AG04450 (cell line): Measurements from ENCODE around the gene COL4A3. TPM values are rescaled to one million over a fixed set of nuclear protein-coding genes. Genes with fewer than 3 reads are reported as not detected.

Source experiments
- CTCF ChIA-PET: fragments of 300-600, 350-600 bp; formaldehyde crosslinking; extraction: SDS; loops from one replicate; lab custom pipeline; 2022; ENCODE audit warnings: antibody characterized with exemption, inconsistent platforms; lab: Charles Lee
- POLR2A ChIA-PET: fragments of 350-600 bp; formaldehyde crosslinking; extraction: SDS; loops from one replicate; lab custom pipeline; 2021; ENCODE audit warnings: antibody characterized with exemption, inconsistent platforms; lab: Yijun Ruan, JAX
- DNase-seq: peaks from one replicate; pipeline ENCODE4 v3.0.0-alpha.2; 2011; ENCODE audit warnings: low read depth, low spot score
- H3K27ac ChIP-seq: one replicate; pipeline ENCODE4 v1.5.1; 2012; ENCODE audit warnings: low read depth, low read length, control low read depth
- H3K27me3 ChIP-seq: one replicate; pipeline ENCODE4 v1.6.0; 2012; ENCODE audit warnings: low read length; ENCODE audit not compliant: control insufficient read depth, insufficient read depth
- H3K4me3 ChIP-seq: 2 replicates; pipeline ENCODE4 v1.5.1; 2011; ENCODE audit warnings: mild to moderate bottlenecking, low read depth, low read length, control low read depth
- H3K9me3 ChIP-seq: 2 replicates; pipeline ENCODE4 v1.5.1; 2012; ENCODE audit warnings: low read length; ENCODE audit not compliant: control insufficient read depth, insufficient read depth
- polyA plus RNA-seq: library from polyadenylated mRNA; depleted of rRNA; stranded (reverse); fragments of >200 nt; gene quantifications from 2 replicates; pipeline ENCODE4 v1.2.3, GENCODE V29; 2011
- TF ChIP-seq, protein P1 (sequence below): IDR thresholded peaks from 2 replicates; pipeline ENCODE4 v1.5.1; 2011; ENCODE audit warnings: low read depth, low read length, control low read depth, inconsistent platforms

Gene COL4A3
- polyA plus RNA-seq, 1 experiment: 0.07 TPM

DNA sequence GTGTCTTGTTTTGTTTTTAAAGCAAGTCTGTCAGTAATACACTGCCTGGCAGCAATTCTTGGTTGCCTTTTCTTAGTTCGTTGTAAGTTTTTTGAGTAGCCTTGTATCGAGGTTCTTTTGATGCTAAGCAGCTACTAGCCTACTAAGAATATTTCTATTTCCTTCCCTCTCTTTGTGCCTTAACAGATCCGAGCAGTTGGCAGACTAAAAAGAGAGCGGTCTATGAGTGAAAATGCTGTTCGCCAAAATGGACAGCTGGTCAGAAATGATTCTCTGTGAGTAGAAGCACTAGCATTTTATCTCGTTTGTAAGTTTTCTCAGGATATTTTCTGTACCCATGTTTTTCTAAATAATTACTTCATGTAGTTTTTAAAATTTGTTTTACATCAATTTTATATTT lies 175.7 kb downstream of the COL4A3 start:
- TF ChIP-seq, protein P1, sequence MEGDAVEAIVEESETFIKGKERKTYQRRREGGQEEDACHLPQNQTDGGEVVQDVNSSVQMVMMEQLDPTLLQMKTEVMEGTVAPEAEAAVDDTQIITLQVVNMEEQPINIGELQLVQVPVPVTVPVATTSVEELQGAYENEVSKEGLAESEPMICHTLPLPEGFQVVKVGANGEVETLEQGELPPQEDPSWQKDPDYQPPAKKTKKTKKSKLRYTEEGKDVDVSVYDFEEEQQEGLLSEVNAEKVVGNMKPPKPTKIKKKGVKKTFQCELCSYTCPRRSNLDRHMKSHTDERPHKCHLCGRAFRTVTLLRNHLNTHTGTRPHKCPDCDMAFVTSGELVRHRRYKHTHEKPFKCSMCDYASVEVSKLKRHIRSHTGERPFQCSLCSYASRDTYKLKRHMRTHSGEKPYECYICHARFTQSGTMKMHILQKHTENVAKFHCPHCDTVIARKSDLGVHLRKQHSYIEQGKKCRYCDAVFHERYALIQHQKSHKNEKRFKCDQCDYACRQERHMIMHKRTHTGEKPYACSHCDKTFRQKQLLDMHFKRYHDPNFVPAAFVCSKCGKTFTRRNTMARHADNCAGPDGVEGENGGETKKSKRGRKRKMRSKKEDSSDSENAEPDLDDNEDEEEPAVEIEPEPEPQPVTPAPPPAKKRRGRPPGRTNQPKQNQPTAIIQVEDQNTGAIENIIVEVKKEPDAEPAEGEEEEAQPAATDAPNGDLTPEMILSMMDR: no peak
- no peaks in the 10 kb centered on the region for H3K27me3 ChIP-seq
- CTCF ChIA-PET: no interaction called here
- no peak for DNase-seq
- H3K27ac ChIP-seq: no peak overlapping the region
- no peaks in the 10 kb centered on the region for H3K9me3 ChIP-seq
- no peak overlapping the region for H3K4me3 ChIP-seq
- POLR2A ChIA-PET: no interaction called here

DNA sequence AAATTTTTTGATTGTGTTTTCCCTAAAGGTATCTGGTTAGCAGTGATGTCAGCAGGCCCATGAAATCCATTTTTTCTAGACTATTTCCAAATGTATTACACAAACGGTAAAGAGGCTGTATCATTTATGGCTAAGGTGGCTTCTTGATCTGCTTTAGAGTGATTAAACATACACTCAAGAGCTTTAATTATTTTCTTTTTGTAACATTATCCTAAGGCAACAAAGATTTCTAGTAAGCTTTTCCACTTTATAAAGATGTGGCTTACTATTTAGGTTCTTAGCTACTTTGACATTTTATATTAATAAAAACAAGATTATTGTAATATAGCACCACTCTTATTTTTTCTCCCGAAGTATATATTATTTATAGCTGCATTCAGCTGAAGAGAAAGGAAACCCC lies 177.1 kb downstream of the COL4A3 start:
- no peak for DNase-seq
- Histone ChIP-seq H3K27ac (no peak overlapping the region), H3K27me3 (no peaks in the 10 kb centered on the region), H3K4me3 (no peak overlapping the region), H3K9me3 (no peaks in the 10 kb centered on the region)
- TF ChIP-seq, protein P1: no peak
- POLR2A ChIA-PET: no interaction called here
- CTCF ChIA-PET: interaction anchor here (0.6 to 1.2 kb wide), 3 partner anchors 64 to 103 kb away, joined by 3 to 4 read pairs (median 3); no protein-coding TSS in a partner anchor

DNA sequence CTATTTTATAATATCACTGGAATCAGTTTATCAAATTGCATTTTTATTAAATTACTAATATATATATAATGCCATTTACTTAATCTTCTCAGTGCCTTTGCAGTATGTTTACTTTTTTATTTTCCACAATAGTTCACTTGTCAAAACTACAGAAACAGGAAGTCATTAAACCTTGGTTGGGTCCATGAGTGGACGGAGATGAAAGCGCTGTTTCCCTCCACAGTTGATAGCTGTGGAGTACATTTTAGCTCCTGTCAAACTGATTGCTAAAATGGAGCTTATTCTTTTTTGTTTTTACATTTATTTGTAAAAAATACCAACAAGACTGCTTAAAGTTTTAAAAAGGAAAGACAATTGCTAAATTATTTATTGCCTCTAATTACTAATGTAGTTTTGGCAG lies 179.8 kb downstream of the COL4A3 start:
- Histone ChIP-seq H3K27ac (no peak overlapping the region), H3K9me3 (no peaks in the 10 kb centered on the region), H3K4me3 (no peak overlapping the region), H3K27me3 (no peaks in the 10 kb centered on the region)
- no peak for DNase-seq
- ChIA-PET CTCF (no interaction called here), POLR2A (interaction anchor here (0.5 kb wide), 1 partner anchor 57 kb away, joined by 5 read pairs; no protein-coding TSS in a partner anchor)
- TF ChIP-seq, protein P1: no peak

DNA sequence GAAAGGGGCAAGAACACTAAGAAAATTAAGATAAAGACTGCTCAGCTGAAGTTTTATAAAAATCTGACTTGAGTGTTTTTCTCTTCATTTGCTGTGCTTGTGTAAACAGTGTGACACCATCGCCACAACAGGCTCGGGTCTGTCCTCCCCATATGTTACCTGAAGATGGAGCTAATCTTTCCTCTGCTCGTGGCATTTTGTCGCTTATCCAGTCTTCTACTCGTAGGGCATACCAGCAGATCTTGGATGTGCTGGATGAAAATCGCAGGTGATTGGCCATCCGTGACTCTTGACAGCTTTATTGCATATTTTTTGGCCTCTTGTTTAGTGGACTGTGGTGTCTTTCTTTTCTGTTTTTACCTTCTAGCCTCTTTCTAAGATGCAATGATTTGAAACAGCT lies 182.7 kb downstream of the COL4A3 start:
- Histone ChIP-seq H3K4me3 (no peak overlapping the region), H3K9me3 (no peaks in the 10 kb centered on the region), H3K27me3 (no peaks in the 10 kb centered on the region), H3K27ac (no peak overlapping the region)
- ChIA-PET CTCF (interaction anchor here (1.2 kb wide), 1 partner anchor 543 kb away, joined by 3 read pairs; no protein-coding TSS in a partner anchor), POLR2A (interaction anchor here (0.5 to 0.6 kb wide), 2 partner anchors 12 to 470 kb away, joined by 3 read pairs; no protein-coding TSS in a partner anchor)
- TF ChIP-seq, protein P1: no peak
- no peak for DNase-seq

DNA sequence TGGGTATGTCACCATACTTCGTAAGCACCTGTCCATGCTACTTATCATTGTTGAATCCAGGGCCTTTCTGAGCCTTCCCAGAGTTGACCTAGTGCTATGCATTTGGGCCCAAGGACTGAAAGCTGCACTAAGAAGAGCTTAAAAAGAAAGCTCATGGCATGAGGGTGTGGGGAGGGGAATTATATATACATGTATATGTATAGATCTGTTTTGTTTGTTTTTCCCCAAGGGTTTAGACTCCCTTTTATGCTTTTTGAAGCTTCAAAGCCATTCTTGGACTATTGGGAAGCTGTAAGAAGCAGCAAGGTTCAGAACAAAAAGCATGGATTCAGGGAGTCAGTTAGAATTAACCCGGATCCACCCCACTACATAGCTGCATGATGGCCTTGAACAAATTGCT lies 183.9 kb downstream of the COL4A3 start:
- ChIA-PET POLR2A (no interaction called here), CTCF (interaction anchor here (1.5 kb wide), 1 partner anchor 110 kb away, joined by 5 read pairs; no protein-coding TSS in a partner anchor)
- Histone ChIP-seq H3K27ac (no peak overlapping the region), H3K9me3 (no peaks in the 10 kb centered on the region), H3K27me3 (no peaks in the 10 kb centered on the region), H3K4me3 (no peak overlapping the region)
- TF ChIP-seq, protein P1: no peak
- no peak for DNase-seq
